Measurements from ENCODE around the gene SLC2A10.
A peak's percentile ranks its signal among the peaks of the same experiment; 100 is the strongest.

Gene SLC2A10

GRCh38 chr20:46682063-46682821 is 27.2 kb upstream of the SLC2A10 start:
- peak; percentile 37 for DNase-seq

DNA sequence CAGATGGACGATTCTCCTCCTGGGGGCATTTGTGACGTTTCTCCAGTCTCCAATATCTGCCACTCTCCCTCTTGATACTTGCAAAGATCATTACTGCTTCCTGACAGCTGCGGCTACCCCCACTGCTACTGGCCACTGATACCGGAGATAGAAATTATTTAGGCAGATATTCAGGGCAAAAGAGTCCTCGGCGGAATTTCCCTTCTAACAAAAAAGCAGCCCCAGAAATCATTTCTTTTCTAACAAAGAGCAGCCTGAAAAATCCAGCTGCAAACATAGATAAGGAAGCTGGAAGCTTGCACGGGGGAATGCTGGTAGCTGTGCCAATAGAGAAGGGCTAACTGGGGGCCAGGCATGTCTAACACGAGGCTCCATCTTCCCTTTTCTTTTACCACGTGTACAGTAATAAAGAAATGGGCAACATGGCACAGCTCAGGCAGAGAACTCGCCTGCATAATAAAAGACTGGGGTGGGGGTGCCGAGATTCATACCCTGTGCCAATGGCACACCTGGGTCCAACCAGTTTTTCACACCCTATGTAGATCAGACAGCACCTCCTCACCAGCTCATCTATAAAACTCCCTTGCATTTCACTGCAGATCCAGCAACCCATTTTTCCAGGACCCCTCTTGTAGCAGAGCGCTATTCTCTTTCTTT is 26.3 kb upstream of the SLC2A10 start:
- no peak for DNase-seq

DNA sequence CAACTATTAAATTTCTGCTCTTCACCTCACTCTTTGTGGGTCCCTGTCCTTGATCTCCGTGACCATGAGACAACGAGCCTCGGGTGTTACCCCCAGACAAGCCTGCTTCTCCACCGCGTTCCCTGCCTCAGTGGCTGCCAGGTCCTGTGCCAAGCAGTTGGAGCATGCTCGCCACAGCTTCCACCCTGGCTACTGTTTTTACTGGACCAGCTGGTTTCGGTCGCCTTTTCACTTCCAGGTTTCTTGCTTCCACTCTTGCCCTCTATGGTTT is 25.8 kb upstream of the SLC2A10 start:
- no peak for DNase-seq

GRCh38 chr20:46683939-46684750 is 25.3 kb upstream of the SLC2A10 start:
- DNase-seq, result peak; percentile 89

- DNase-seq, result peak; percentile 75
Observed at GRCh38 chr20:46688151-46689081, 21.0 kb upstream of the SLC2A10 start.

DNA sequence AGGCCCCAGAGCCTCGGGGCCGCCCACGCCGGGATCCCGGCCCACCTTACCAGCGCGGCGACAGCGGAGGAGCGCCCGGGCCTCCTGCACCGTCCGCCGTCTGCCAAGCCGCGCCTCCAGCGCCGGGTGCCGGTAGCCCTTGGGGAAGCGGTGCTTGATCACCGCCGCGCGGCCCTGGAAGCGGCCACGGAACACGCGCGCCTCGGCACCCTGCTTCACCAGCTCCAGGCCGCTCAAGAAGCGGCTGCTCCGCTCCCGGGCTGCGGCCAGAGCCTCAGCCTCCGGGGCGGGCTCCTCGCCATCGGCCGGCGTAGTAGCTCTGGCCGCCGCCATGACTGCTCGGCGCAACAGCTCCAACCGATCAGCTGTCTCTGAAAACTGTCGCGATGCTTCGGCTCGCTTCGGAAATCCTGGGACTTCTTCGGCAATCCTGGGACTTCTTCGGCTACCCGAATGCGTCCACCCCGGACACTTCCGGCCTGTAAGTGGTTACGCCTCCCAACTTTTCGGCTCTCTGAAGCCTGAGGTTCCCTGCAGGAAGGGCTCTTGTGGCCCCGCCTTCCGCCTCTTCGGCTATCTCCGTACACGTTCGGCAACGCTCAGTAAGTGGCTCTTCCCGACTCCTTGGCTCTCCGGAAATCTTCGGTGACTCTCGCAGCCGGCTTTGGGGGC is 20.2 kb upstream of the SLC2A10 start, which contains the start of gene TP53RK:
TSS of gene TP53RK (minus strand) at position 363 of the 672 bp plus-strand sequence. CDS start at position 333, 30 bp downstream.
- peak; percentile 95 for DNase-seq

DNA sequence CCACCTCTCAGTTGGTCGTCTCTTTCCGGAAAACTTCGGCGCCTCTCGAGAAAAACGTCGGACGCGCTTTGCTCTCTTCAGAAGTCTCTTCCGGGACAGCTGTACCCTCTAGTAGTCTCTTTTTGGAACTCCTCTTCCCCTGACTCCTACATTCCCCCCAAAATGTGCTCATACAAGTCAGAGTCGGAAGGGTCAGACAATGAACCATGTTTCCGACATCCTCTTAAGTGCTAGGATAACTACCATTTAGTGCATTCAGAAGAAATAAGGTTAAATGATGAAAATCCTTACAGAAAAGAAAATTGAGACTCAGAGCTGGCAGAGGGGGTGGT is 19.7 kb upstream of the SLC2A10 start:
- DNase-seq, result no peak

GRCh38 chr20:46690219-46691106 is 19.0 kb upstream of the SLC2A10 start:
- peak; percentile 35 for DNase-seq

DNA sequence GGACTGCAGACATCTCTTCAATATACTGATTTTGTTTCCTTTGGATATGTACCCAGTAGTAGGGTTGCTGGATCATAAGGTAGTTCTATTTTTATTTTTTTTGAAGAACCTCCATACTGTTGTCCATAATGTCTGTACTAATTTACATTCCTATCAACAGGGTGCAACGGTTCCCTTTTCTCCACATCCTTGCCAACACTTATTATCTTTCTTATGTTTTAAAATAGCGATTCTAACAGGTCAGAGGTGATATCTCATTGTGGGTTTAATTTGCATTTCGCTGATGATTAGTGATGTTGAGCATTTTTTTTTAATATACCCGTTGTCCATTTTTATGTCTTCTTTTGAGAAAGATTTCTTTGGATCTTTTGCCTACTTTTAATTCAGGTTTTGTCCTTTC is 18.3 kb upstream of the SLC2A10 start:
- no peak for DNase-seq

DNA sequence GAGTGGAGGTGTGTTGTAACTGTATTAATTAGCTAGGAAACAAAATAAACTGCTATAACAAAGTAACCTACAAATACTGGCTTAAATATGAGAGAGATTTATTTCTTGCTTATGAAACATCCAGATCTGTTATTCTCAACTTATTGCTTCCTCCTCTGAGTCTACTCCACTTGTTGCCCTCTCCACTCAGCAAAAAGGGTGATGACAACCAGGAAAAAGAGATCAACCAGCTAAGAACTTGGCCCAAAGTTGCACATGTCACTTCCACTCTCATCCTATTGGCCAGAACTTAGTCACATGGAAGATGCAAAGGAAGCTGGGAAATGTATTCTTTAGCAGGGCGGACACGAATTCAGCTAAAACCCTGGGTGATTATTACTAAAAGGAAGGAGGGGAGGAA is 15.0 kb upstream of the SLC2A10 start:
- peak; percentile 47 for DNase-seq

DNA sequence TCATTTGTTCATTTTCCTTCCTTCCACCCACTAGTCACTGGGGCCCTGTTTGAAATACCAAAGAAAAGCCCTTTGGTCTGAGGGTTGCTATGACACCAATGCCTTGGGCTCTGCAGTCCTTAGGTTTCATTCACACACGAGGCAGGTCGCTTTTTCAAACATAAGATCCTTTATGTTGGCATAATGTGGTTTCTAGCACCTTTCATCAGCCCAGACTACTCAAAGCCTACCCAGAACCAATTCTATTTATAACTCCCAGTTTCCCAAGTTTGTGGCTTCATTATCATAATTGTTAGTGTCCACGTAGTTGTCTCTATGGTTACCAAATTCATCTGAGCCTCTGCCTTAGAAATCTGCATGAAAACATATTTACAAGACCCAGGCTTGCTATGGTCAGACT is 13.6 kb upstream of the SLC2A10 start:
- DNase-seq, result peak; percentile 22

GRCh38 chr20:46696791-46697279 is 12.6 kb upstream of the SLC2A10 start:
- DNase-seq, result no peak

DNA sequence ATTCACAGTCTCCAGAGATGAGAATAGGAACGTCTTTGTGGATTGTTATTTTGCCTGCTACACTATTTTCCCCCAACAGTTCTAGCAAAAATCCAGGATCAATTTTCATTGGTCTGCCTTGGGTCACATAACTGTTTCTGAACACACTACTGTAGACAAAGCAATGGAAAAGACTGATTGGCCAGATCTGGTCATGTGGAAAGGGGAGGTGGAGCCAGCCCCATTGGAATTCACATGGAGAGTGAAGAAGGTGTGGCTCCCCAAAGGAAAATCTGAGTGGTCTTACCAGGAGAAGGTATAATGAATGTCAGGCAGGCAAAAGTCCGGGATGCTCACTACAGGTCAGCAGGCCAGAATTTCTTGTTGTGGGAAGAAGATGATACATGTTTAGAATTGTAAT is 10.7 kb upstream of the SLC2A10 start:
- no peak for DNase-seq

- DNase-seq, result peak; percentile 54
Observed at GRCh38 chr20:46699651-46700359, 9.6 kb upstream of the SLC2A10 start.

DNA sequence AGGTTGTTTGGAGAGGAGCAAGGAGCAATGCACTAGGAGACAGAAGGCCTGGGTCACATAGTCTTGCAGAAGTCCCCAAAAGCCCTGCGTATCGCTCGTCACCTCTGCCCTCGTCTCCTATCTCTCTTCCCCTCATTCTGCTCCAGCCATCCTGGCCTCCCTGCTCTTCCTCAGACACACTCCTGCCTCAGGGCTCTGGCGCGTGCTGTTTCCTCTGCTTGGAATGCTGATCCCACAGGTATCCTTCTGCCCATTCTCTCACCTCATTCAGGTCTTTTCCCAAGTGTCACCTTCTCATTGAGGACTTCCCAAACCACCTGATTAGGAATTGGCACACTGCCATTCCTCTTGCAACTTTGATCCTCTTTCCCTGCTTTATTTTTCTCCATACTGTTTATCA is 9.0 kb upstream of the SLC2A10 start:
- DNase-seq, result no peak

DNA sequence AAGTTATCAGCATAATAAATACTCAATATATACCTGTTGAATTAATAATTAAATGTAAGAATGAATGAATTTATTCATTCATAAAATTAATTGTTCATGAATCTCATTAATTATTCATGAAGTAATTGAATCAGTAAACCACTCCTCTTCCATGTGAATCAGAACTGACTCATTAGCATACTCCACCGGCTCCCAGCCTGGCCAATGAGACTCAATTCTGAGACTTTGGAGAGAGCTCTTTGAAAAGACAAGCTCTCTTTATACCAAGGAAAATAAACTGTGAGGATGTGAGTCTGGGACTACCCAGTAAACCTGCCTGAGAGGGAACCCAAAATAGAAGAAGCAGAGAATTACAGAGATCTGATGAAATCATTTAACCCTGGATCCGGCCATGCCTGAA is 8.4 kb upstream of the SLC2A10 start:
- no peak for DNase-seq

DNA sequence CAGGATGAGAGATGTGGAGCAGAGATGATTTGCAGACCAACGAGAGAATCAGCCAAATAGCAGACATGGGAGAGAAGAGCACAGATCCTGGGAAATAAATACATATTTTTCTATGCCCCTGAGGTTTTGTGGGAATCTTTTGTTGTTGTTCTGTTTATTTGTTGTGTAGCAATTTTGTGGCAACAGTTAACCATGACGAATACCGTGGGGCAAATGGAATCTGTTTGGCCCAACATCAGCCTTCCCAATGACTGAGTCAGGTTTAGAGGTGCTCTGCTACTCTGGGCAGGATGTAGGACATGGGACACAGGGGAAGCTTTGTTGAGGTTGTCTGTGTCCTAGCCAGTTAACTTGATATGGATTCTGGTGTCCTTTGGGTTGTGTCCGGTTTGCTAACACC is 7.9 kb upstream of the SLC2A10 start:
- DNase-seq, result no peak

DNA sequence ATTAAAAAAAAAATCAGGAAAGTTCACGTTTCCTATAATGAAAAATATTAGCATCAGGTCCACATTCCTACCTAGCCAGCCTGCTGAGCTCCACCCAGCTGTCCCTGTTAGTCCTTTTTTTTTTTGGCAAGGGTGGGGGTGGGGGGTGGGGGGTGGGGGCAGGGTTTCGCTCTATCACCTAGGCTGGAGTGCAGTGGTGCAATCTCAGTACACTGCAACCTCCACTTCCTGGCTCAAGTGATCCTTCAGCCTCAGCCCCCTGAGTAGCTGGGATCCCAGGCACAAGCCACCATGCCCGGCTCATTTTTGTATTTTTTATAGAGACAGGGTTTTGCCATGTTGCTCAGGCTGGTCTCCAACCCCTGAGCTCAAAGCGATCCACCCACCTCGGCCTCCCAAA is 7.5 kb upstream of the SLC2A10 start:
- no peak for DNase-seq

- DNase-seq, result no peak
Observed at GRCh38 chr20:46702447-46703203, 6.8 kb upstream of the SLC2A10 start.

DNA sequence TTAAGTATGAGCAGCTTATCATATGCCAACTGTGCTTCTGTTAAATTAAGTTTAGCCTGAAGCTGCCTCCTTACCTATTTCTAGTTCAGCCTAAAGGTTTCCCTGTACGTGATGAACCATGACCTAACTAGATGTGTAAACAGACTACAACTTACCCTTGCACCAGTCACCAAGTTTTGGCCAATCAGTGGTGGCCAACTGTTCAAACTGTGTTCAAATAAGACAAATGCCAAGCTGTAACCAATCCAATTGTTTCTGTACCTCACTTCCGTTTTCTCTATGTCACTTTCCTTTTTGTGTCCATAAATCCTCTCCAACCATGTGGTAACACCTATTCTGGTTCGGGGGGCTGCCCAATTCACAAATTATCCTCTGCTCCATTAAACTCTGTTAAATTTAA is 6.0 kb upstream of the SLC2A10 start:
- DNase-seq, result peak; percentile 27

Data from DMS53 (cell line).